ENCODE data around the gene HES3. TPM values are rescaled to one million over a fixed set of nuclear protein-coding genes. Genes with fewer than 3 reads are reported as not detected.

The HES3 gene
- total RNA-seq, 2 donors from 2014 or later: not detected

- no peaks in the 10 kb centered on the region for H3K36me3 ChIP-seq (replicated peaks in 1 of 2; ENCODE audit: insufficient read depth in 1 of 2, low read depth in 2 of 2)
- DNase-seq (no peak), ATAC-seq (no peak)
- H3K4me1 ChIP-seq: no peaks in the 10 kb centered on the region
- WGBS, 2 donors: 48 to 49% methylated on average over 4 of the region's 4 CpGs
- no peaks in the 10 kb centered on the region for H3K27me3 ChIP-seq
- H3K27ac ChIP-seq: no peak overlapping the region
- TF ChIP-seq POLR2A (IDR thresholded peaks at IDR 0.05): no peak
- TF ChIP-seq, protein P1, sequence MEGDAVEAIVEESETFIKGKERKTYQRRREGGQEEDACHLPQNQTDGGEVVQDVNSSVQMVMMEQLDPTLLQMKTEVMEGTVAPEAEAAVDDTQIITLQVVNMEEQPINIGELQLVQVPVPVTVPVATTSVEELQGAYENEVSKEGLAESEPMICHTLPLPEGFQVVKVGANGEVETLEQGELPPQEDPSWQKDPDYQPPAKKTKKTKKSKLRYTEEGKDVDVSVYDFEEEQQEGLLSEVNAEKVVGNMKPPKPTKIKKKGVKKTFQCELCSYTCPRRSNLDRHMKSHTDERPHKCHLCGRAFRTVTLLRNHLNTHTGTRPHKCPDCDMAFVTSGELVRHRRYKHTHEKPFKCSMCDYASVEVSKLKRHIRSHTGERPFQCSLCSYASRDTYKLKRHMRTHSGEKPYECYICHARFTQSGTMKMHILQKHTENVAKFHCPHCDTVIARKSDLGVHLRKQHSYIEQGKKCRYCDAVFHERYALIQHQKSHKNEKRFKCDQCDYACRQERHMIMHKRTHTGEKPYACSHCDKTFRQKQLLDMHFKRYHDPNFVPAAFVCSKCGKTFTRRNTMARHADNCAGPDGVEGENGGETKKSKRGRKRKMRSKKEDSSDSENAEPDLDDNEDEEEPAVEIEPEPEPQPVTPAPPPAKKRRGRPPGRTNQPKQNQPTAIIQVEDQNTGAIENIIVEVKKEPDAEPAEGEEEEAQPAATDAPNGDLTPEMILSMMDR (IDR thresholded peaks at IDR 0.05): no peak
- intact Hi-C loops (cut with DNase I): no loop called here
- H3K4me3 ChIP-seq: no peak overlapping the region
- no peaks in the 10 kb centered on the region for H3K9me3 ChIP-seq
Measured at GRCh38 chr1:6271006-6271405, 27.0 kb downstream of the HES3 start.

- no peak for TF ChIP-seq POLR2A (IDR thresholded peaks at IDR 0.05)
- TF ChIP-seq, protein P1 (IDR thresholded peaks at IDR 0.05): no peak
- no peaks in the 10 kb centered on the region for H3K27me3 ChIP-seq
- H3K4me1 ChIP-seq: no peaks in the 10 kb centered on the region
- H3K36me3 ChIP-seq (replicated peaks in 1 of 2; ENCODE audit: insufficient read depth in 1 of 2, low read depth in 2 of 2): no peaks in the 10 kb centered on the region
- intact Hi-C loops (cut with DNase I): no loop called here
- 86 to 91% methylated on average over 7 to 12 of the region's 12 CpGs for WGBS, 2 donors
- DNase-seq: no peak
- H3K9me3 ChIP-seq: no peaks in the 10 kb centered on the region
- no peak for ATAC-seq
- no peak overlapping the region for H3K27ac ChIP-seq
- no peak overlapping the region for H3K4me3 ChIP-seq
Measured at GRCh38 chr1:6271554-6271953, 27.6 kb downstream of the HES3 start.

DNA sequence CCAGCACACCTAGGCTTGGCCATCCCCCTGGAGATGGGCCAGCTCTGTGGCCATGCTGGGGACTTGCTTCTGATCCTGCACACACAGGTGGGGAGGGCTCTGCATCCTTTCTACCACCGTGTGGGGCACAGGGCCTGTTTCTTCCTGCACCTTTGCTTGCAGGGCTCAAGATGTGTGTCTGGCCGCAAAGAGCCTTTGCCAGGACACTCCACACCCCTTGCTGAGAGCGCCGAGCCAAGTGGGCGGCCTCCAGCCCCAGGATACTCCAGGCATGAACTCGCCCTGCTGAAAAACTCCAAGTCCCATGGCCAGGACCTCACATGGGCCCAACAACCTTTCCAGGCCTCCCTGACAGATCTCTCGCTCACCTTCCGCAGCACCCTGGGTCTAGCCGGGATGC is 28.5 kb downstream of the HES3 start:
- no peak overlapping the region for H3K4me3 ChIP-seq
- H3K36me3 ChIP-seq (replicated peaks in 1 of 2; ENCODE audit: insufficient read depth in 1 of 2, low read depth in 2 of 2): no peaks in the 10 kb centered on the region
- DNase-seq: no peak
- WGBS, 2 donors: 85 to 90% methylated on average over 5 to 9 of the region's 9 CpGs
- H3K27ac ChIP-seq: no peak overlapping the region
- H3K27me3 ChIP-seq: no peaks in the 10 kb centered on the region
- H3K9me3 ChIP-seq: no peaks in the 10 kb centered on the region
- no peaks in the 10 kb centered on the region for H3K4me1 ChIP-seq
- no peak for ATAC-seq
- intact Hi-C loops (cut with DNase I): no loop called here
- TF ChIP-seq, protein P1 (IDR thresholded peaks at IDR 0.05): no peak
- TF ChIP-seq POLR2A (IDR thresholded peaks at IDR 0.05): no peak

DNA sequence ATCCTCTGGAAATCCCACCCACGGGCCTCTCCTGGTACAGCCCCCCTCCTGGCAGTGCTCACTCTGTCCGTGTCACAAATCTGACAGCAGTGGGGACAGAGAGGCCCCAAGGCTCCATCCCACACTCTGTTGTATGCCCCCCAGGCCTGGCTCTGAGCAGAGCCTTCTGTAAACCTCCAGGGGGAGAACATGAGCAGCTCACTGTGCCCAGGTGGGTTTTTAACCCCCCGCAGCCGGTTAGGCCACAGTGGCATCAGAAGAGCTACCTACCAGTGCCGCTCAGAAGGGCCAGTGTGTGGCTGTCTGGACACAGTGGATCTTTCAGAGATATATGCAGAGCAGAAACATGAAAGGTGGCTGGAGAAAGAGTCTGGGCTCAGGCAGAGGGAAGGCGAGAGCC is 28.9 kb downstream of the HES3 start:
- 80 to 88% methylated on average over 4 to 6 of the region's 6 CpGs for WGBS, 2 donors
- no peaks in the 10 kb centered on the region for H3K9me3 ChIP-seq

DNA sequence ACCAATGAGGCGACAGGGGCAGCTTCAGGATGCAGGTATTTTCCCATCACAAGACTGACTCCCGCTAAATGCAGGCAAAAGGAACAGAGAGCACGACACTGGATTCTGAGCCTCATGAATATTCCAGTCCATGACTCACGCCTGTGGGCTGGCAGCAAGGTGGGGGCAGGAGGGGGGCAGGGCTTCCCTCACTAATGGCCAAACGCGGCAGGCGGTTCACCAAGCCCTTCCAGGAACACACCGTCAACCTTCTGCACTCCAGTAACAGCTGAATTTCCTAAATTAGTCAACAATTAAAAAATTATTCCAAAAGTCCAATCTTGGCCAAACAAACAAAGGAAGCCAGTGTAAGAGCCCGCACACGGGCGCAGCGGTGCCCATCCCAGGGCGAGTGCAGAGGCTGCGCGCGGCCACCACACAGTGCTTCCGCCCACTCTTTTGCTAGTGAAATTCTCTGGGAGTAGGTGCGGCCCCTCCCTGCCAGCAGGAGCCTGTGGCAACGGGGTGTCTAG is 29.5 kb downstream of the HES3 start:
- ATAC-seq (no peak), DNase-seq (no peak)
- WGBS, 2 donors: 87 to 95% methylated on average over 18 of the region's 19 CpGs
- Histone ChIP-seq H3K9me3 (no peaks in the 10 kb centered on the region), H3K27ac (no peak overlapping the region), H3K27me3 (no peaks in the 10 kb centered on the region), H3K4me1 (no peaks in the 10 kb centered on the region), H3K36me3 (replicated peaks in 1 of 2; ENCODE audit: insufficient read depth in 1 of 2, low read depth in 2 of 2) (no peaks in the 10 kb centered on the region), H3K4me3 (no peak overlapping the region)
- TF ChIP-seq, protein P1 (IDR thresholded peaks at IDR 0.05): no peak
- no peak for TF ChIP-seq POLR2A (IDR thresholded peaks at IDR 0.05)
- intact Hi-C loops (cut with DNase I): no loop called here

More for the DNA sequence above, 28.9 kb downstream of the HES3 start:
- DNase-seq (no peak), ATAC-seq (no peak)
- no peak overlapping the region for H3K27ac ChIP-seq
- TF ChIP-seq, protein P1 (IDR thresholded peaks at IDR 0.05): no peak
- TF ChIP-seq POLR2A (IDR thresholded peaks at IDR 0.05): no peak
- H3K4me3 ChIP-seq: no peak overlapping the region
- H3K27me3 ChIP-seq: no peaks in the 10 kb centered on the region
- no peaks in the 10 kb centered on the region for H3K36me3 ChIP-seq (replicated peaks in 1 of 2; ENCODE audit: insufficient read depth in 1 of 2, low read depth in 2 of 2)
- H3K4me1 ChIP-seq: no peaks in the 10 kb centered on the region
- intact Hi-C loops (cut with DNase I): no loop called here

Data from body of pancreas (tissue), 4 donors.